ENCODE results near the gene ATP6V1B1.

The ATP6V1B1 gene

GRCh38 chr2:71003396-71003795, 67.7 kb downstream of the ATP6V1B1 start:
- Histone ChIP-seq H3K4me2 (ENCODE audit: low read depth, low read length, poor library complexity, severe bottlenecking) (no peak overlapping the region), H3K27me3 (ENCODE audit: insufficient read depth, low read length, poor library complexity, severe bottlenecking) (no peaks in the 10 kb centered on the region), H3K9me3 (ENCODE audit: insufficient read depth, low read depth, low read length) (no peaks in the 10 kb centered on the region), H3K36me3 (ENCODE audit: insufficient read depth, low read length) (no peaks in the 10 kb centered on the region), H3K9ac (ENCODE audit: low read depth, low read length, poor library complexity, severe bottlenecking) (no peak overlapping the region), H4K20me1 (ENCODE audit: insufficient read depth, low read length, poor library complexity, severe bottlenecking) (no peaks in the 10 kb centered on the region), H3F3A (ENCODE audit: low read depth) (no peaks in the 10 kb centered on the region), H3K4me1 (ENCODE audit: insufficient read depth, low read length, poor library complexity, severe bottlenecking) (peaks cover 14% of the 10 kb centered on the region), H3K9me2 (replicated peaks; ENCODE audit: low read depth, low read length) (no peaks in the 10 kb centered on the region), H3K4me3 (ENCODE audit: low read length, poor library complexity, severe bottlenecking) (no peak overlapping the region), H2AFZ (ENCODE audit: low read length) (no peak overlapping the region), H3K79me2 (ENCODE audit: insufficient read depth, low read length) (no peaks in the 10 kb centered on the region)
- TF ChIP-seq EZH2phosphoT487 (IDR thresholded peaks at IDR 0.05; ENCODE audit: borderline replicate concordance) = no peak
- TF ChIP-seq, protein P1, sequence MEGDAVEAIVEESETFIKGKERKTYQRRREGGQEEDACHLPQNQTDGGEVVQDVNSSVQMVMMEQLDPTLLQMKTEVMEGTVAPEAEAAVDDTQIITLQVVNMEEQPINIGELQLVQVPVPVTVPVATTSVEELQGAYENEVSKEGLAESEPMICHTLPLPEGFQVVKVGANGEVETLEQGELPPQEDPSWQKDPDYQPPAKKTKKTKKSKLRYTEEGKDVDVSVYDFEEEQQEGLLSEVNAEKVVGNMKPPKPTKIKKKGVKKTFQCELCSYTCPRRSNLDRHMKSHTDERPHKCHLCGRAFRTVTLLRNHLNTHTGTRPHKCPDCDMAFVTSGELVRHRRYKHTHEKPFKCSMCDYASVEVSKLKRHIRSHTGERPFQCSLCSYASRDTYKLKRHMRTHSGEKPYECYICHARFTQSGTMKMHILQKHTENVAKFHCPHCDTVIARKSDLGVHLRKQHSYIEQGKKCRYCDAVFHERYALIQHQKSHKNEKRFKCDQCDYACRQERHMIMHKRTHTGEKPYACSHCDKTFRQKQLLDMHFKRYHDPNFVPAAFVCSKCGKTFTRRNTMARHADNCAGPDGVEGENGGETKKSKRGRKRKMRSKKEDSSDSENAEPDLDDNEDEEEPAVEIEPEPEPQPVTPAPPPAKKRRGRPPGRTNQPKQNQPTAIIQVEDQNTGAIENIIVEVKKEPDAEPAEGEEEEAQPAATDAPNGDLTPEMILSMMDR (conservative IDR thresholded peaks at IDR 0.05; ENCODE audit: low read length) = no peak

DNA sequence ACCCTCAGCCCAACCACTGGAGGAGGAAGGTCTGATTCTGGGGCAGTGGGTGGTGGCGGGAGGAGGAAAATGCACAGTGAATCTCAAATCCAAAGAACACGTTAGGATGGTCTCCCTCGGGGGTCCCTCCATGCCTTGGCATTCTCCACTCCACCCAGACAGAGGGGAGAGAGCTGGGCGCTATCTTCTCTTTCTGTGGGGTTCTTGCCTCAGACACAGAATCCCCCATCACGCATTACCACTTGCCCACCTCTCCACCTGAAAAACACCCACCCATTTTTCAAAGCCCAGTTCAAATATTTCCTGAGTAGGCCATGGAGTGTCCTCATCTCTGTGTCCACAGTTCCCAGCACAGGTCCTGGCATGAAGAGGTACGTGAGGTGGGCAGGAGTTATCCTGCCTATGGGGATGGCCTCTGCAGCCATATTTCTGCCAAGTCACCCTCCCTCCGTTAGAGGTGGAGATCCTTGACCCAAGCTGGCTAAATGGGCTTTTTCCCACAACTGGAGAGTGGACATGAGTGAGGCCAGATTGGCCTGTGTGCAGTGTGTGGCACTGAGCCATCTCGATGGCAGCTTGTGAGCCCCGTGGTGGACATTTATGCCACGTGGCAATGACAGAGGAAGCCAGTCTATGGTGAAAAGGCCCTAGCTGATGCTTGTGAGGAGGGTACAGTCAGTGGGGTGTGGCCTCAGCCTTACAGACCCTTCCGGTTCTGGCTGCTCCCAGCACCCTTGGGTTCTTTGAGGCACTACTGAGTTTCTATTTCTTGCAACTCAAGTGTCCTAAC, 68.5 kb downstream of the ATP6V1B1 start:
- no peak for TF ChIP-seq EZH2phosphoT487 (IDR thresholded peaks at IDR 0.05; ENCODE audit: borderline replicate concordance)
- TF ChIP-seq, protein P1 (conservative IDR thresholded peaks at IDR 0.05; ENCODE audit: low read length) = no peak
- Histone ChIP-seq H4K20me1 (ENCODE audit: insufficient read depth, low read length, poor library complexity, severe bottlenecking) (no peaks in the 10 kb centered on the region), H3K9me2 (replicated peaks; ENCODE audit: low read depth, low read length) (no peaks in the 10 kb centered on the region), H3K36me3 (ENCODE audit: insufficient read depth, low read length) (no peaks in the 10 kb centered on the region), H3K9ac (ENCODE audit: low read depth, low read length, poor library complexity, severe bottlenecking) (no peak overlapping the region), H3K9me3 (ENCODE audit: insufficient read depth, low read depth, low read length) (no peaks in the 10 kb centered on the region), H3K4me2 (ENCODE audit: low read depth, low read length, poor library complexity, severe bottlenecking) (no peak overlapping the region), H2AFZ (ENCODE audit: low read length) (peak overlapping the region; percentile 55; the same call in 1 of the 2 replicates), H3K4me3 (ENCODE audit: low read length, poor library complexity, severe bottlenecking) (no peak overlapping the region), H3K79me2 (ENCODE audit: insufficient read depth, low read length) (no peaks in the 10 kb centered on the region), H3K27me3 (ENCODE audit: insufficient read depth, low read length, poor library complexity, severe bottlenecking) (no peaks in the 10 kb centered on the region), H3F3A (ENCODE audit: low read depth) (no peaks in the 10 kb centered on the region), H3K4me1 (ENCODE audit: insufficient read depth, low read length, poor library complexity, severe bottlenecking) (peaks cover 14% of the 10 kb centered on the region)

DNA sequence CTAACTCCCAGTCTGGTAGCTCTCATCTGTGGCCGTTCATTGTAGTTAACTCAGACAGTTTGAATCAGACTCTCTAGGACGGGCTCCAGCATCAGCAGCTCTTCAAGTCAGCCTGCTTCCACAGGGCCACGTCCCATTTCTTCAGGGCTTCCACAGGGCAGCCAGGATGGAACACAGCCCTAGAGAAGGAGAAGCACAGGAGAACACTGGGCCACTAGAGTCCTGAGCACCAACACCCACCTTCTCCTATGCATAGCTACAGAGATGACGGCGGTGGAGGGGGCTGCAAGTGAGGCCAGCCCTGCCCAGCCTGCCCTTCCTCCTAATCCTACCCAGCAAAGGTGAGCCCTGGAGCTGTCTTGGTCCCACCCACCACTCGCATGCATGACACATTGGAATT, 69.2 kb downstream of the ATP6V1B1 start:
- no peaks in the 10 kb centered on the region for H3K27me3 ChIP-seq (ENCODE audit: insufficient read depth, low read length, poor library complexity, severe bottlenecking)
- H3K9me2 ChIP-seq (replicated peaks; ENCODE audit: low read depth, low read length) = no peaks in the 10 kb centered on the region
- H3K9me3 ChIP-seq (ENCODE audit: insufficient read depth, low read depth, low read length) = no peaks in the 10 kb centered on the region
- no peaks in the 10 kb centered on the region for H3K36me3 ChIP-seq (ENCODE audit: insufficient read depth, low read length)
- no peaks in the 10 kb centered on the region for H3K79me2 ChIP-seq (ENCODE audit: insufficient read depth, low read length)
- H3K9ac ChIP-seq (ENCODE audit: low read depth, low read length, poor library complexity, severe bottlenecking) = no peak overlapping the region
- no peaks in the 10 kb centered on the region for H3F3A ChIP-seq (ENCODE audit: low read depth)
- H4K20me1 ChIP-seq (ENCODE audit: insufficient read depth, low read length, poor library complexity, severe bottlenecking) = no peaks in the 10 kb centered on the region
- TF ChIP-seq, protein P1 (conservative IDR thresholded peaks at IDR 0.05; ENCODE audit: low read length) = no peak
- peaks cover 7% of the 10 kb centered on the region for H3K4me1 ChIP-seq (ENCODE audit: insufficient read depth, low read length, poor library complexity, severe bottlenecking)
- no peak overlapping the region for H3K4me3 ChIP-seq (ENCODE audit: low read length, poor library complexity, severe bottlenecking)
- H3K4me2 ChIP-seq (ENCODE audit: low read depth, low read length, poor library complexity, severe bottlenecking) = no peak overlapping the region
- no peak overlapping the region for H2AFZ ChIP-seq (ENCODE audit: low read length)

Measured in Loucy (cell line).